IMR-90 (cell line): ENCODE measurements around the gene MAG. TPM values are rescaled to one million over a fixed set of nuclear protein-coding genes. Genes with fewer than 3 reads are reported as not detected.

Experiments
- ATAC-seq: fragments of 200-7000 bp; cut with Tn5 transposase; 2 replicates; pipeline ENCODE4 v1.9.1; 2020; ENCODE audit warnings: low read depth, mild to moderate bottlenecking, moderate library complexity
- BruUV-seq: library from RNA; stranded (reverse); fragments of 400-500 nt; replicated peaks from 2 replicates; lab custom pipeline; 2021; lab: Mats Ljungman, UMichigan
- CTCF ChIA-PET: fragments of 300-600 bp; formaldehyde crosslinking; extraction: SDS; loops from one replicate; lab custom pipeline; 2021; ENCODE audit warnings: antibody characterized with exemption; lab: Yijun Ruan, JAX
- POLR2A ChIA-PET: fragments of 300-600 bp; sonication (Branson Sonifier 250); formaldehyde crosslinking; loops from one replicate; lab custom pipeline; 2022; ENCODE audit warnings: antibody characterized with exemption; ENCODE audit not compliant: unreplicated experiment; lab: Charles Lee
- DNase-seq: peaks from one replicate; pipeline ENCODE4 v3.0.0; 2013
- H2AFZ ChIP-seq: replicated peaks from 2 replicates; pipeline ENCODE3; 2013; ENCODE audit warnings: low read length, mild to moderate bottlenecking; ENCODE audit not compliant: poor library complexity
- H2AK5ac ChIP-seq: 2 replicates; pipeline ENCODE4 v1.6.1; 2013; ENCODE audit warnings: low read depth, low read length, inconsistent platforms
- H2AK9ac ChIP-seq: replicated peaks from 2 replicates; pipeline ENCODE3; 2013; ENCODE audit warnings: mild to moderate bottlenecking, low read depth, low read length, moderate library complexity; ENCODE audit not compliant: poor library complexity
- H2BK120ac ChIP-seq: 2 replicates; pipeline ENCODE4 v1.6.1; 2013; ENCODE audit warnings: low read depth, low read length, inconsistent platforms
- H2BK15ac ChIP-seq: 3 replicates; pipeline ENCODE4 v1.6.1; 2013; ENCODE audit warnings: low read depth, low read length, inconsistent platforms
- H2BK20ac ChIP-seq: 2 replicates; pipeline ENCODE4 v1.6.1; 2013; ENCODE audit warnings: low read depth, mild to moderate bottlenecking, inconsistent platforms, low read length, moderate library complexity
- H2BK5ac ChIP-seq: 2 replicates; pipeline ENCODE4 v1.6.1; 2013; ENCODE audit warnings: mild to moderate bottlenecking, low read depth, low read length, inconsistent platforms; ENCODE audit not compliant: poor library complexity, severe bottlenecking
- H3K14ac ChIP-seq: replicated peaks from 2 replicates; pipeline ENCODE4 v1.6.1; 2013; ENCODE audit warnings: low read depth, low read length, inconsistent platforms
- H3K18ac ChIP-seq: 2 replicates; pipeline ENCODE4 v1.6.1; 2013; ENCODE audit warnings: low read depth, low read length, control low read depth
- H3K23ac ChIP-seq: 2 replicates; pipeline ENCODE4 v1.6.1; 2013; ENCODE audit warnings: low read depth, low read length, inconsistent platforms
- H3K27ac ChIP-seq: 2 replicates; pipeline ENCODE4 v1.5.1; 2013; ENCODE audit warnings: mild to moderate bottlenecking, control low read depth, low read length; ENCODE audit not compliant: insufficient read depth
- H3K27me3 ChIP-seq: 2 replicates; pipeline ENCODE4 v1.6.1; 2013; ENCODE audit warnings: low read length; ENCODE audit not compliant: control insufficient read depth, insufficient read depth
- H3K36me3 ChIP-seq: 2 replicates; pipeline ENCODE4 v1.6.1; 2013; ENCODE audit warnings: low read length, mixed read lengths; ENCODE audit not compliant: control insufficient read depth, insufficient read depth
- H3K4ac ChIP-seq: 2 replicates; pipeline ENCODE4 v1.6.1; 2013; ENCODE audit warnings: low read depth, low read length, inconsistent platforms
- H3K4me1 ChIP-seq: 2 replicates; pipeline ENCODE4 v1.6.1; 2013; ENCODE audit warnings: low read length, mixed read lengths; ENCODE audit not compliant: control insufficient read depth, insufficient read depth
- H3K4me2 ChIP-seq: 2 replicates; pipeline ENCODE4 v1.6.1; 2013; ENCODE audit warnings: low read depth, mild to moderate bottlenecking, control low read depth, low read length, moderate library complexity
- H3K4me3 ChIP-seq: 2 replicates; pipeline ENCODE4 v1.5.1; 2013; ENCODE audit warnings: low read depth, mild to moderate bottlenecking, control low read depth, low read length, moderate library complexity; ENCODE audit not compliant: insufficient read depth
- H3K56ac ChIP-seq: 2 replicates; pipeline ENCODE4 v1.6.1; 2013; ENCODE audit warnings: low read length, inconsistent platforms; ENCODE audit not compliant: insufficient read depth; ENCODE audit errors: extremely low read depth
- H3K79me1 ChIP-seq, 2 experiments: 2 replicates each; pipeline ENCODE4 v1.6.1; 2013; ENCODE audit warnings: low read length in 2 of 2, inconsistent platforms in 1 of 2, low read depth in 1 of 2
- H3K9ac ChIP-seq: 2 replicates; pipeline ENCODE4 v1.6.1; 2013; ENCODE audit warnings: low read depth, low read length, control low read depth
- H3K9me1 ChIP-seq: 2 replicates; pipeline ENCODE4 v1.6.1; 2013; ENCODE audit warnings: low read length, inconsistent platforms; ENCODE audit not compliant: insufficient read depth
- H3K9me3 ChIP-seq: 2 replicates; pipeline ENCODE4 v1.6.1; 2013; ENCODE audit warnings: low read length; ENCODE audit not compliant: control insufficient read depth, insufficient read depth
- H4K20me1 ChIP-seq: 2 replicates; pipeline ENCODE4 v1.6.1; 2013; ENCODE audit warnings: low read length, inconsistent platforms; ENCODE audit not compliant: insufficient read depth
- H4K5ac ChIP-seq: 2 replicates; pipeline ENCODE4 v1.6.1; 2013; ENCODE audit warnings: mild to moderate bottlenecking, low read depth, low read length, control low read depth
- H4K8ac ChIP-seq, 2 experiments: 2 replicates each; pipeline ENCODE4 v1.6.1; 2013; ENCODE audit warnings: low read depth in 2 of 2, low read length in 2 of 2, control low read depth in 1 of 2, inconsistent platforms in 1 of 2
- H4K91ac ChIP-seq: 2 replicates; pipeline ENCODE4 v1.6.1; 2013; ENCODE audit warnings: low read depth, low read length, inconsistent platforms; ENCODE audit not compliant: insufficient read depth
- CEBPB ChIP-seq: IDR thresholded peaks from 2 replicates; pipeline ENCODE4 v1.6.1; 2012; ENCODE audit warnings: low read depth, low read length, improper control_type of control experiment
- CHD1 ChIP-seq: IDR thresholded peaks from 2 replicates; pipeline ENCODE4 v1.6.1; 2012; ENCODE audit warnings: low read depth, low read length, improper control_type of control experiment
- FOS ChIP-seq: fragments of 150-350 bp; IDR thresholded peaks from 2 replicates; pipeline ENCODE4 v1.6.1; 2016; ENCODE audit warnings: low read depth, low read length
- MAZ ChIP-seq: IDR thresholded peaks from 2 replicates; pipeline ENCODE4 v1.6.1; 2012; ENCODE audit warnings: low read depth, mild to moderate bottlenecking, low read length, improper control_type of control experiment, moderate library complexity, borderline replicate concordance
- MXI1 ChIP-seq: IDR thresholded peaks from 2 replicates; pipeline ENCODE4 v1.6.1; 2012; ENCODE audit warnings: low read depth, mild to moderate bottlenecking, low read length, moderate library complexity, borderline replicate concordance
- NFE2L2 ChIP-seq: fragments of 150-350 bp; IDR thresholded peaks from 2 replicates; pipeline ENCODE4 v1.6.1; 2016; ENCODE audit warnings: low read depth, mild to moderate bottlenecking, low read length
- POLR2A ChIP-seq: IDR thresholded peaks from 2 replicates; pipeline ENCODE4 v1.6.1; 2012; ENCODE audit warnings: mild to moderate bottlenecking, low read depth, low read length
- RAD21 ChIP-seq: IDR thresholded peaks from 2 replicates; pipeline ENCODE4 v1.6.1; 2012; ENCODE audit warnings: low read length, improper control_type of control experiment
- RCOR1 ChIP-seq: IDR thresholded peaks from 2 replicates; pipeline ENCODE4 v1.6.1; 2012; ENCODE audit warnings: mild to moderate bottlenecking, low read length, improper control_type of control experiment; ENCODE audit not compliant: insufficient replicate concordance
- RFX5 ChIP-seq: IDR thresholded peaks from 2 replicates; pipeline ENCODE4 v1.8.0; 2012; ENCODE audit warnings: low read depth, mild to moderate bottlenecking, low read length, moderate library complexity
- SMC3 ChIP-seq: fragments of 150-350 bp; IDR thresholded peaks from 2 replicates; pipeline ENCODE4 v1.6.1; 2016; ENCODE audit warnings: low read depth, mild to moderate bottlenecking, antibody characterized with exemption, low read length, moderate library complexity
- USF2 ChIP-seq: fragments of 150-350 bp; IDR thresholded peaks from 2 replicates; pipeline ENCODE4 v1.6.1; 2017; ENCODE audit warnings: mild to moderate bottlenecking, antibody characterized with exemption, low read length, low read depth
- WGBS, 2 experiments: methylation state at CpG; one replicate each; pipeline versions ENCODE4 v1.1.5 to v1.1.7; 2013; ENCODE audit warnings: missing lambda C conversion rate in 2 of 2; ENCODE audit not compliant: insufficient read length in 1 of 2; ENCODE audit errors: extremely low coverage in 2 of 2; 5-methylcytosine and 5-hydroxymethylcytosine counted together
- dilution Hi-C: fragments of 300-500 bp; cut with HindIII; formaldehyde crosslinking; loops from one replicate; pipeline ENCODE4 v1.14.3; 2018; ENCODE audit warnings: low sequenced_read_pairs; ENCODE audit not compliant: unreplicated experiment
- in situ Hi-C: fragments of 300-500 bp; cut with MboI; formaldehyde crosslinking; loops from 3 replicates; pipeline ENCODE4 v1.14.3; 2019; ENCODE audit warnings: low sequenced_read_pairs, inconsistent platforms, mixed read lengths
- intact Hi-C: fragments of 100-400 bp; cut with micrococcal nuclease; formaldehyde crosslinking; loops from 2 replicates; pipeline ENCODE4 v1.10.0; 2022
- polyA plus RNA-seq, 3 experiments: library from polyadenylated mRNA; depleted of rRNA; stranded (reverse); fragments of >200 nt; gene quantifications; 2 replicates each; pipeline ENCODE4 v1.2.3, GENCODE V29; 2012; ENCODE audit warnings: low replicate concordance in 1 of 3
- total RNA-seq: library from RNA; depleted of rRNA; stranded (reverse); fragments of >200 nt; gene quantifications from 2 replicates; pipeline ENCODE4 v1.2.3, GENCODE V29; 2012
- TF ChIP-seq, protein P1 (sequence below): fragments of 150-350 bp; IDR thresholded peaks from 2 replicates; pipeline ENCODE4 v1.6.1; 2016; ENCODE audit warnings: low read depth, mild to moderate bottlenecking, low read length, moderate library complexity, borderline replicate concordance
- TF ChIP-seq, protein P2 (sequence below): conservative IDR thresholded peaks from 2 replicates; pipeline ENCODE4 v1.5.1; 2012; ENCODE audit warnings: mild to moderate bottlenecking, low read depth, low read length, improper control_type of control experiment

The MAG gene
- total and polyA plus RNA-seq, 2 of the 4 experiments (the other 2 are of a cell fraction) = not detected

- ChIA-PET CTCF (interaction anchor here (1.3 kb wide), 1 partner anchor 116 kb away, joined by 3 read pairs; no protein-coding TSS in a partner anchor), POLR2A (no interaction called here)
- peak overlapping the region; percentile 40 for H3K4ac ChIP-seq
- no TSS peak for BruUV-seq
- H4K5ac ChIP-seq = peak overlapping the region; percentile 85
- no peak overlapping the region for H2BK15ac ChIP-seq
- no peaks in the 10 kb centered on the region for H3K9me3 ChIP-seq
- peak overlapping the region; percentile 50 for H3K4me2 ChIP-seq
- peaks cover 14 to 45% of the 10 kb centered on the region in 2 experiments for H3K79me1 ChIP-seq
- peak overlapping the region in 1 of 2 experiments; percentile 74; a peak in 2 of 4 replicates for H4K8ac ChIP-seq
- peak; percentile 75 for DNase-seq
- dilution Hi-C loops (no loop called here), in situ Hi-C loops (no loop called here), intact Hi-C loops (loop anchor here (1.0 to 5.0 kb wide), 3 partner anchors 127 to 226 kb away; partner anchors contain the start of gene FXYD7)
- no peak overlapping the region; the same call in 1 of the 2 replicates for H4K91ac ChIP-seq
- H3K14ac ChIP-seq = no peak overlapping the region
- H3K18ac ChIP-seq = no peak overlapping the region; the same call in 1 of the 2 replicates
- H3K23ac ChIP-seq = no peak overlapping the region
- H2BK120ac ChIP-seq = no peak overlapping the region
- H3K4me3 ChIP-seq = peak overlapping the region; percentile 73
- 20% methylated on average over 5 of the region's 66 CpGs; no CpG with 5 or more reads in 1 of the 2 experiments for WGBS, 2 experiments
- peak overlapping the region; percentile 92 for H2BK5ac ChIP-seq
- H3K27ac ChIP-seq = peak overlapping the region; percentile 78
- no peak overlapping the region; the same call in 1 of the 2 replicates for H2AK5ac ChIP-seq
- H2AK9ac ChIP-seq = peak overlapping the region; percentile 92
- peaks cover 36% of the 10 kb centered on the region for H3K36me3 ChIP-seq
- H4K20me1 ChIP-seq = no peaks in the 10 kb centered on the region
- no peaks in the 10 kb centered on the region for H3K27me3 ChIP-seq
- no peak overlapping the region for H3K56ac ChIP-seq
- H2BK20ac ChIP-seq = no peak overlapping the region
- H2AFZ ChIP-seq = peak overlapping the region; percentile 98
- ATAC-seq = peak; percentile 62
- H3K9ac ChIP-seq = peak overlapping the region; percentile 84
- peaks cover 1% of the 10 kb centered on the region; the same call in 1 of the 2 replicates for H3K9me1 ChIP-seq
- peaks cover 7% of the 10 kb centered on the region for H3K4me1 ChIP-seq
- peak; percentile 48 for TF ChIP-seq RAD21
- TF ChIP-seq RFX5 = no peak
- TF ChIP-seq, protein P1, sequence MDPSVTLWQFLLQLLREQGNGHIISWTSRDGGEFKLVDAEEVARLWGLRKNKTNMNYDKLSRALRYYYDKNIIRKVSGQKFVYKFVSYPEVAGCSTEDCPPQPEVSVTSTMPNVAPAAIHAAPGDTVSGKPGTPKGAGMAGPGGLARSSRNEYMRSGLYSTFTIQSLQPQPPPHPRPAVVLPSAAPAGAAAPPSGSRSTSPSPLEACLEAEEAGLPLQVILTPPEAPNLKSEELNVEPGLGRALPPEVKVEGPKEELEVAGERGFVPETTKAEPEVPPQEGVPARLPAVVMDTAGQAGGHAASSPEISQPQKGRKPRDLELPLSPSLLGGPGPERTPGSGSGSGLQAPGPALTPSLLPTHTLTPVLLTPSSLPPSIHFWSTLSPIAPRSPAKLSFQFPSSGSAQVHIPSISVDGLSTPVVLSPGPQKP = no peak
- TF ChIP-seq, protein P2, sequence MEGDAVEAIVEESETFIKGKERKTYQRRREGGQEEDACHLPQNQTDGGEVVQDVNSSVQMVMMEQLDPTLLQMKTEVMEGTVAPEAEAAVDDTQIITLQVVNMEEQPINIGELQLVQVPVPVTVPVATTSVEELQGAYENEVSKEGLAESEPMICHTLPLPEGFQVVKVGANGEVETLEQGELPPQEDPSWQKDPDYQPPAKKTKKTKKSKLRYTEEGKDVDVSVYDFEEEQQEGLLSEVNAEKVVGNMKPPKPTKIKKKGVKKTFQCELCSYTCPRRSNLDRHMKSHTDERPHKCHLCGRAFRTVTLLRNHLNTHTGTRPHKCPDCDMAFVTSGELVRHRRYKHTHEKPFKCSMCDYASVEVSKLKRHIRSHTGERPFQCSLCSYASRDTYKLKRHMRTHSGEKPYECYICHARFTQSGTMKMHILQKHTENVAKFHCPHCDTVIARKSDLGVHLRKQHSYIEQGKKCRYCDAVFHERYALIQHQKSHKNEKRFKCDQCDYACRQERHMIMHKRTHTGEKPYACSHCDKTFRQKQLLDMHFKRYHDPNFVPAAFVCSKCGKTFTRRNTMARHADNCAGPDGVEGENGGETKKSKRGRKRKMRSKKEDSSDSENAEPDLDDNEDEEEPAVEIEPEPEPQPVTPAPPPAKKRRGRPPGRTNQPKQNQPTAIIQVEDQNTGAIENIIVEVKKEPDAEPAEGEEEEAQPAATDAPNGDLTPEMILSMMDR = peak; percentile 56
- no peak for TF ChIP-seq MXI1
- TF ChIP-seq POLR2A = no peak
- no peak for TF ChIP-seq MAZ
- peak; percentile 28; the same call in 1 of the 2 replicates for TF ChIP-seq SMC3
- TF ChIP-seq USF2 = 0 out of 2 replicates have a peak, but pooled peaks have one; percentile 12
- TF ChIP-seq CEBPB = no peak
- TF ChIP-seq CHD1 = no peak
- no peak for TF ChIP-seq RCOR1
- TF ChIP-seq NFE2L2 = no peak
- no peak for TF ChIP-seq FOS
Observed at GRCh38 chr19:35269438-35270117, 22.4 kb upstream of the MAG start.
